GM12801 (cell line): ENCODE results near the gene GRB14.

ENCODE experiments used
- CTCF ChIP-seq: IDR thresholded peaks from one replicate; pipeline ENCODE4 v1.5.1; 2011; ENCODE audit warnings: control low read depth; ENCODE audit not compliant: insufficient read length; ENCODE audit errors: extremely low read depth

Gene GRB14

GRCh38 chr2:164593959-164594358 lies 27.3 kb downstream of the GRB14 start:
- TF ChIP-seq CTCF, result no peak

- no peak for TF ChIP-seq CTCF
These were observed 27.7 kb downstream of the GRB14 start for GRCh38 chr2:164593541-164593940.

- no peak for TF ChIP-seq CTCF
These were observed 31.8 kb downstream of the GRB14 start for GRCh38 chr2:164589522-164589921.

- no peak for TF ChIP-seq CTCF
These were observed 40.2 kb downstream of the GRB14 start for GRCh38 chr2:164581050-164581449.

- TF ChIP-seq CTCF, result no peak
These were observed 46.4 kb downstream of the GRB14 start for GRCh38 chr2:164574931-164575330.

GRCh38 chr2:164570475-164570874 lies 50.8 kb downstream of the GRB14 start:
- no peak for TF ChIP-seq CTCF

GRCh38 chr2:164569378-164569777 lies 51.9 kb downstream of the GRB14 start:
- TF ChIP-seq CTCF, result no peak

GRCh38 chr2:164568317-164568716 lies 53.0 kb downstream of the GRB14 start:
- no peak for TF ChIP-seq CTCF
